ENCODE results near the gene SSBP3.

DNA sequence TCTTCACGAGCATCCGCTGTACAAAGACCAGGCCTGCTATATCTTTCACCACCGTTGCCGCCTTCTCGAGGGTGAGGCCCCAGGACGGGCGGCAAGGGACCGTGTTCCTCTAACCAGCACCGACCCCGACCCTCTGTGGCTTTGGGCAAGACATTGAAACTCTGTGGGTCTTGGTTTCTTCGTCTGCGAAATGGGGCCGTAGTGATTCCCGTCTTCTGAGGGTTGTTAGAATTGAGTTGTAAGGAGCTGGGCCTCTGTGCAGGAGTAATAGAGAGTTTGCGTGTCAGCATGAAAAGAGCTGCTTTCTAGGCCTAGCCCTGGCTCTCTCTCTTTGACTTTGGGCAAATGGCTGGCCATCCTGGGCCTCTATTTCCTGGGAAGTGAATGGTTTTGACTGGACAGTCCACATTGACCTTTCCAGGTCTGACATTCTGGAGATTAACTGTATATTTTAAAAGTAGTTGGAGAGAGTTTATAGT lies 205.6 kb downstream of the SSBP3 start:
- TF ChIP-seq, protein P1, sequence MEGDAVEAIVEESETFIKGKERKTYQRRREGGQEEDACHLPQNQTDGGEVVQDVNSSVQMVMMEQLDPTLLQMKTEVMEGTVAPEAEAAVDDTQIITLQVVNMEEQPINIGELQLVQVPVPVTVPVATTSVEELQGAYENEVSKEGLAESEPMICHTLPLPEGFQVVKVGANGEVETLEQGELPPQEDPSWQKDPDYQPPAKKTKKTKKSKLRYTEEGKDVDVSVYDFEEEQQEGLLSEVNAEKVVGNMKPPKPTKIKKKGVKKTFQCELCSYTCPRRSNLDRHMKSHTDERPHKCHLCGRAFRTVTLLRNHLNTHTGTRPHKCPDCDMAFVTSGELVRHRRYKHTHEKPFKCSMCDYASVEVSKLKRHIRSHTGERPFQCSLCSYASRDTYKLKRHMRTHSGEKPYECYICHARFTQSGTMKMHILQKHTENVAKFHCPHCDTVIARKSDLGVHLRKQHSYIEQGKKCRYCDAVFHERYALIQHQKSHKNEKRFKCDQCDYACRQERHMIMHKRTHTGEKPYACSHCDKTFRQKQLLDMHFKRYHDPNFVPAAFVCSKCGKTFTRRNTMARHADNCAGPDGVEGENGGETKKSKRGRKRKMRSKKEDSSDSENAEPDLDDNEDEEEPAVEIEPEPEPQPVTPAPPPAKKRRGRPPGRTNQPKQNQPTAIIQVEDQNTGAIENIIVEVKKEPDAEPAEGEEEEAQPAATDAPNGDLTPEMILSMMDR (IDR thresholded peaks at IDR 0.05; ENCODE audit: low read depth, low read length): no peak
- no peak for TF ChIP-seq EZH2phosphoT487 (IDR thresholded peaks at IDR 0.05; ENCODE audit: low read depth)
